HG03159 (cell line): Measurements from ENCODE around the gene KIF15.

Source experiments
- ATAC-seq: cut with Tn5 transposase; IDR thresholded peaks from one replicate; pipeline ENCODE4 v1.9.1; 2021; ENCODE audit warnings: mild to moderate bottlenecking, moderate library complexity; ENCODE audit not compliant: unreplicated experiment

Gene KIF15

DNA sequence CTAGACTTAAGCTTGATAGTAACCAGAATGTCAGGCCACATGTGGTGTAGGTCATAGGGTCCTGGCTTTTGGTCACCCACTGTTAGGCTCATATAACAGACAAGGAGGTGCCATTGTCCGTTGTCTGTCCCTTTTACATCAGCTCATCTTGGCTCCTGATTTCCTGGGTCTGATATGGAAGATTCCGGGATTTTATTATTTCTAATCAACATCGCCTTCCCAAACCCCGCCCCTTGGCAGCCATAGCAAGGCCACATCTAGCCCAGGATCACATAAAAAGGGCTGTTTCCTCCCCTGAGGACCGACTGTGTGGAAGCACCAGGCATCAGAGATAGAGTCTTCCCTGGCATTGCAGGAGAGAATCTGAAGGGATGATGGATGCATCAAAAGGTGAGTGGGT lies 112.7 kb downstream of the KIF15 start, which contains the start of gene TGM4:
Gene TGM4, plus strand, starts transcription at position 301 of the 400 bp plus-strand sequence. Its CDS starts 71 bp downstream, at position 372.
- ATAC-seq, result no peak

DNA sequence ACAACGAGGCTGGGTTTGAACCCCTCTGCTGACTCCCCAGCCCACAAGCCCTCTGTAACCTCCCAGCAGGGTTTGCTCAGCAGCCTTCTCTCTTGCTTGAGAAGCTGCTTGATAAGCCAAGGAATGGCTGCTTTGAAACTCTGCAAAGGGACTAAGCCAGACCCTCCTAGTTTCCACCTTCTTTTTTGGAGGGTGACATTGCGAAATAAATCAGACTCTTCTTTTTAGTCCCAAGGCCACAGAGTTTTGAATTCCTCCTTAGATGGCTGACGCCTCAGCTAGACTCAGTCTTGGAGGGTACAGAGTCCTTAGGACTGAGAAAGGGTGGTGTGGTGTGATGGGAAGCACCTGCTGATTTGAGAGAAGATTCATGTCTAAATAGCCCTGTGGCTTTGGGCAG lies 114.0 kb downstream of the KIF15 start:
- ATAC-seq, result no peak

DNA sequence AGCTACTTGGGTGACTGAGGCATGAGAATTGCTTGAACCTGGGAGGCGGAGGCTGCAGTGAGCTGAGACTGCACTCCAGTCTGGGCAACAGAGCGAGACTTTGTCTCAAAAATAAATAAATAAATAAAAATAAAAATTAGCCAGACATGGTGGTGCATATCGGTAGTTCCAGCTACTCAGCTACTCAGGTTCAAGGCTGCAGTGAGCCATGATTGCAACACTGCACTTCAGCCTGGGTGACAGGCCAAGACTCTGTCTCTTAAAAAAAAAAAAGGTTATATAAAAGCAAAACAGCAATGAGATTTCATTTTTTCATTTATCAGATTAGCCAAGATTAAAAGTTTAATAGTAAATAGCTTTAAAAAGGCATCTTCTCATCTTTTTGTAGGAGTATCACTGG lies 115.7 kb downstream of the KIF15 start:
- ATAC-seq, result no peak

DNA sequence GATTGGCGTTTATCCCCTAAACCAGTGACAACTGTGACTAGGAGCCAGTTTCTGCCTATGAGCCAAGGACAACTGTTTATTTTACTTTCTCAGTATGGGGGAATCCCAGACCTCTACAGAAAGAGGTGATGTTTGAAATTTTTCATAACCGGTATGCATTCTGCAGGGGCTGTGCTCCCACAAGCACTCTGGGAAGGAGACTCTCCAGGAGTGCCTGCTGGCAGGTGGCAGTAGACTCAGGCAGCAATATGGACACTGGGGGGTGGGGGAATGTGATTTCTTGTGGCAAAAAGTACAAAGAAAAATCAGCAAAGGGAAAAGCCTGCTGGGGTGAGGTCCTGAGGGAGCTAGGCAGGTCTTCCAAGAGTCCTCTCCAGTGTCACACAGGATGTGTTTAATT lies 118.7 kb downstream of the KIF15 start:
- ATAC-seq, result no peak

DNA sequence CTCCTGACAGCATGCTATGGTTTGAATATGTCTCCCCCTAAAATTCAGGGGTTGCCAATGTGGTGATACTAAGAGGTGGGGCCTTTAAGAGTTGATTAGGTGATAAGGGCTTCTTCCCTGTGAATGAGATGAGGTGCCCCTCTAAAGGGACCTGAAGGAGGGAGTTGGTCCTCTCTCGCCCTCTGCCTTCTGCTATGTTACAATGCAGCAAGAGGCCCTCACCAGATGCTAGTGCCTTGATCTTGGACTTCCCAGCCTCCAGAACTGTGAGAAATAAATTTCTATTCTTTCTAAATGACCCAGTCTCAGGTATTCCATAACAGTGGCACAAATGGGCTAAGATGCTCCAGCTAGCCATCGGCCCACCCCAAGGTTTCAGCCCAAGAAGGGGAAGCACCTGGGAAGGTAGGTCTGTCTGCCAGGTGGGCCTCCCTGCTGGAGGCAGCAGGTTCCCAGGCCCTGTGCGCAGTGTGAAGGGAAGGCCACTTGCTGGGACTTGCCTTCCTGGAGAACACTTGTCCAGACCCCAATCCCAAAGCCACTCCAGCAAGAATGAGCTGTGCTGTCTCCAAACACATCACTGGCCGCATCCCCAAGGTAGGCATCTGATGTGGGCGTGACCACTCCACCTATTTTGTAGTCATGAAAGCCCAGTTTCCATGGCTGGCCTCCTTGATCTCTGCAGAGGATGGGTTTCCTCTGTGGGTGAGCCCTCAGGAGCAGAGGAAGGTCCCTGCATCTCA lies 121.8 kb downstream of the KIF15 start:
- no peak for ATAC-seq

DNA sequence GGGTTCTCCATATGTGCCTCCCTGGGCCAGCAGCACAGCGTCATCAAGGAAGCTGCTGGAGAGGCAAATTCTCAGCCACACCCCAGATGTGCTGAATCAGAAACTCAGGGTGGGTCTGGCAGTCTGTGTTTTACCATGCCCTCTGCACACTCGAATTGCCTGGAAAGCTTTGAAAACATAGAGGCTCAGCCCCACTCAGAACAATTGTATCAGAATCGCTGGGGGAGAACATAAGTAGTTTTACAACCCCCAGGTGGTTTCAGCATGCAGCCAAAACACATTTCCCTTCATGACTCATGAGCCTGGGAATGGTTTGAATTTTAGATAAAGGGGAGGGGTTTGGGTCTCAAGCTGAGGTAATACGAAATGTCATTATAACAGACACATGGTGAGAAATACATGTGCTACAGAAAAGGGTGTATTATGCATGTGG lies 122.4 kb downstream of the KIF15 start:
- no peak for ATAC-seq

DNA sequence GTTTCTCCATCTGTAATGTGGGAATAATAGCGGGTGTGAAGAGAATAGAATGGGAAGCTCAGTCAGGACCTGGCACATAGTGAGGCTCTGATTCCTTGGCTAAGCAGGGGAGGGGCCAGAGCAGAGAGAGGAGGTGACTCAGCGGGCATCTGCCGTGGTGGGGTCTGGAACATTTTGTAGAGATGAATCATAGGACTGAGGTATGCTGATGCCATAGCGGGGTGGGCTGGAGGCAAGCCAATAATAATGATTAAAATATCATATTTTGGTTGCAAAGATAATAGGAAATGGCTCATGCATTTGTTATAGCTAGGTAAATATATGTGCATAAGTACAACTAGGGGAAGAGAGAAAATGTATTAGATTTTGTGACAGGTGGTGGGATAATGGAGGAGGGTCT lies 124.0 kb downstream of the KIF15 start:
- ATAC-seq, result no peak

DNA sequence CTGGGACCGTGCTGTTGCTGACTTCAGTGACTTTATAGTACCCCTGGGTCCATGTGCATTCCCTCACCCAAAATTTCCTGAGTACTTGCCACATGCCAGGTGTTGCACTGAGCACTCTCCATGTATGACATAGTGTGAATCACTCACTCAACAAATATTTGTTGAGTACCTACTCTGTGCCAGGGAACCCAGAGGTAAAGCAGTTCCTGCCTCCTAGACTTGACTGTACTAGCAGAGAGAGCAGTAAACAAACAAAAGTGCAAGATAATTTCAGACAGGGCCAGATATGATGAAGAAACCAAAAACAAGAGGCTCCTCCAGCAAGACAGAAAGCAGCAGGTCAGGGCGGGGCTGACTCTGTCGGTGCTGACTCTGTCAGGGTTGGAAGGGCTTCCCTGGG lies 125.0 kb downstream of the KIF15 start:
- ATAC-seq, result no peak

DNA sequence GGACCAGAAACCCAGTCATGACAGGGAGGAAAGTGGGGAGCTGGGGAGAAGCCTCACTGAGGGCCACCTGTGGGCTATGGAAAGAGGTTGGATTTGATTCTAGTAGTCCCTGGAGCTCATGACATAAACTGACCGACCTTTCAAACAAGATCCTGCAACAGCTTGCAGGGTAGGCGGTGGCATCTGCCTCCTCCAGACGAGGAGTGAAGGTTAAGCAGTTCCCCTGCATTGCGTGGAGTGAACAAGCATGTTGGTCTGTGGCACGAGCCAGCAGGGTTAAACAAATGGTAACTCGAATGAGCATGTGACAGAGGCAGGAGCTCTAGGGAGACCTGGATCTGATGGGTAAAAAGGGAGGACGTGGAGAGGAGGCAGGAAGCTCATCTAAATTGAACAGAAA lies 125.5 kb downstream of the KIF15 start:
- no peak for ATAC-seq

DNA sequence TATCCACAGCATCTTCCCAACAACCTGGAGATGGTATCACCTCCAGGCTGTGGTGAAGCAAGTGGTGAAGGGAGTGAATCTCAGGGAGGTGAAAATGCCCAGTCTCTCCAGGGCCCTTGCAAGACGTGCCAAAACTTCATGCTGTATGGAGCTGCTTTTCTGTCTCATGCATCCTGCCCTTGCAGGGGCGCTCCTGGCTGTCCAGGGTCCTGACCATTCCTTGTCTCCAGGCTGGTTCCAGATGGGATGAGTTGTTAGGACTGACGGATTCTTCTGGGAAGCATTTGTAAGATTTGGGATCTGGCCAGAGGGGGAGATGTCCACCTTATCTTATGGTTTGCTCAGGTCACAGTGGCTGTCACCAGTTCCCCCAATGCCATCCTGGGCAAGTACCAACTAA lies 128.7 kb downstream of the KIF15 start:
- ATAC-seq, result no peak

DNA sequence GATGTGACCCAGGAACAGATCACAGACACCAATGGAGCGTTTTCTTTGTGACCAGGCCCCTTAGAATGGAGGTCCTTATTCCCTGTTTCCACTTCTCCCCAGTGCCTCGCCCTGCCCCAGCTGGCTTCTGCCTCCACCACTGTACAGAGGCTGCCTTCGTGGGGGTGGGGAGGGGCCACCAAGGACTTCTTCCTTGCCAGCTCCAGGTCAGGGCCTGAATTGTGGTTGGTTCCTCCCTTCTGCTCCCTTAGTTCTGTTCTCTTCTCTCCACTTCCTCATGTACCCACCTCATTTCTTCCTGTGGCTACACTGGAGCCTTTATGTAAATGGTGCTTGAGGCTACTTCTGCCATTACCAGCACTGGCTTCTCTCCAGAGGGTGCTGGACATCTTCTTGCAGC lies 129.3 kb downstream of the KIF15 start:
- no peak for ATAC-seq

DNA sequence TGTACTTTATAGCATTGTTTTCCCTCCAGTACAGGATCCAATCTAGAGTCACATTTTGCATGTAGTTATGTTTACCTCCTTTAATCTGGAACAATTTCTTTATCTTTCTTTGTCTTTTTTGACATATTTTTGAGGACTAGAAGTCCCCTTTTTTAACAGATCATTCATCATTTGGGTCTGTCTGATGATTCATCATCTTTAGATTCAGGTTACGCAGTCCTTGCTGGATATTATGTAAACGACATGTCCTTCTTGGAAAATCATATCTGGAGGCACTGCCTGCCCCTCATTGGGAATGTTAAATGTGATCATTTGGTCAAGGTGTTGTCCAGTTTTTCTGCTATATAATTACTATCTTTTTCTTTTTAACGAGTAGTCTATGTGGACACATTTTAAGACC lies 131.1 kb downstream of the KIF15 start:
- ATAC-seq, result no peak

DNA sequence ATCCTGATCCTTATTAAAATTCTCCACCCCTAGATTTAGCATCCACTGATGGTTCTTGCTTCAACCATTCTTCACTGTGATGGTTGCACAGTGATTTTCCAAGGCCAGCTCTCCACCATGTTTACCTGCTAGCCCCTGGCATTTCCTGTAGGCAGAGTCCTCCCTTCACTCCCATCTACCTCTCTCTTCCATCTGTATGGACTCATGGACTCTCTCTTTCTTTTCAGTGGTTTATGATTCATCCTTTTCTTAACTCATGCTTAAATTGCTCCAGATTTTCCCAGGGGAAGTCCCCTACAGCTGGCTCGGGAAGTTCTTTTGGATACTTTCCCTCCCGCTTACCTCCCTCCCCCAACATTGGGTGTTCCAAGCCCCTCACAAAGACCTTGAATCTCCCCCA lies 131.5 kb downstream of the KIF15 start:
- ATAC-seq, result no peak

DNA sequence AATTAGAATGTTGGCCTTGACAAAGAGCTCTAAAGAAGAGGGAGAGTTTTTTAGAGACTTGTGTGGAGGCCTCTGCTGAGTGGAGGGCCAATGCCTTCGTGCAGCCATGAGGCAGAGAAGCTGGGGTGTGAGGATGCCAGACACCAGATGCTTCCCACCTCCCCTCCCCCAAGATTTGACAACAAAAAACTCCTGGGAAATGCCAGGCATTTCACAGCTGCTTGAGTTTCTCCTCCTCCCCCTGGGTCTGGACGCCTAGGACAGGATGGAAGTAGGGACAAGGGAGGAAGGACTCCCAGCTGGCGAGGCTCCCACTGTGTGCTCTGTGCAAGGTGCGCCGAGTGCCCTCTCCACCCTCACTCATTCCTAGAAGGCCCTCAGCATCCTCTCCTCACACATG lies 132.9 kb downstream of the KIF15 start:
- no peak for ATAC-seq

DNA sequence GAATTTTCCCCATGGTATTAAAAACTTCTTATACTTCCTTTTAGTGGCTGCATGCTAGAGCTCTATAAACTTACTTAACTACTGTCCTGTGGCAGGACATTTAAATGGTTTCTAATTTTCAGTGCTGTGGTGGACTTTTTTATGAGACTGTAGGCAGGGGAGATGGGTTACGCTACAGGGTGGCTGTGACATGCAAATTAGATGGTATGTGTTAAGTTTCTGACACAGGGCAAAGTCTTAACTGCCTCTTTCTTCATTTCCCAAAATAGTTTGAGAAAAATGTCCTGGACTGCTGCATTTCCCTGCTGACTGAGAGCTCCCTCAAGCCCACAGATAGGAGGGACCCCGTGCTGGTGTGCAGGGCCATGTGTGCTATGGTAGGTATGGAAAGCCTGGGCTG lies 134.8 kb downstream of the KIF15 start:
- no peak for ATAC-seq

DNA sequence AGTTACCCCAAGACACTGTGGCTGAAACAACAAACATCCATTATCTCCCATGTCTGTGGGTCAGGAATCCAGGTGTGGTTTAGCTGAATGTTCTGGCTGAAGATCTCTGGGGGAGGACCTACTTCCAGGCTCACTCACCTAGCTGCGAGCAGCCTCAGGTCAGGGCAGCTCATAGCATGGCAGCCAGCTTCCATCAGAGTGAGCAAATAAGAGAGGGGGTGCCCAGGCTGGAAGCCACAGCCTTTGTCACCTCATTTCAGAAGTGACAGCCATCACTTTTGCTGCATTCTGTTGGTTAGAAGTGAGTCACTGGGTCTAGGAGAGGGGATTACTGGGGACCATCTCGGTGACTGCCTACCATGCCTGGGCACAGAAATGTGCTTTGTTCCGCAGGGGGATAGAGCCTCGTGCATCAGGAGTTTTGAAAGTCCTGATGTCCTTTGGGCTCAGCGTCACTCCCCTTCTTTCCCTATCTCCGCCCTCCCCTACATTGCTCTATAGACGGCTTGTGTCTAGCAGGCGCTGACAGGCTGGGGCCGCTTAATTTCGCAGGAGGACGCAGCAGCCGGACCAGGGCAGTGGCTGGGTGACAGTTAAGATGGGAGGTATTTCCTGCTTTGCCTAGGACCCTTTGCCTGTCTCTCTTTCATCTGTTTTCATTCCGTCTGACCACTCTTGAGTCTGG lies 138.2 kb downstream of the KIF15 start:
- no peak for ATAC-seq

DNA sequence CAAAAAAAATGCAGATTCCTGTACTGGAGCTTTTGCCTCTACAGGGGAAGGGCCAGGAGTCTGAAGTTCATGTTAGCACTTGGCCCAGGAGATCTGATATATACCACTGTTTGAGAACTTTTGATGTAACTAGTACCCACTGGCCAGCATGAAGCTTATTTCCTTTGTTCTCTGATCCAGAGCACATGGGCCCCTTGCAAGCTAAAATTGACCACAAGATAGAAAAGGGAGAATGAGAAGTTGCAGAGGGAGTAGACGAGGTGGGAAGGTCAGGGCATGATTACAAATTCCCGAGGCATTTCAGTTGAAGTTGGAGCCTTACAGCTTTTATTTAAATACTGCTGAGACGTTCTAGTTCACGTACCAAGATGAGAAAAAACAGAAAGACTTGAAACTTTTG lies 141.0 kb downstream of the KIF15 start:
- ATAC-seq, result no peak
